ENCODE measurements around the gene DAD1. TPM values are rescaled to one million over a fixed set of nuclear protein-coding genes. Genes with fewer than 3 reads are reported as not detected.

DAD1 gene
- polyA plus RNA-seq, 1 of the 3 experiments (the other 2 are of a cell fraction): 406 TPM

DNA sequence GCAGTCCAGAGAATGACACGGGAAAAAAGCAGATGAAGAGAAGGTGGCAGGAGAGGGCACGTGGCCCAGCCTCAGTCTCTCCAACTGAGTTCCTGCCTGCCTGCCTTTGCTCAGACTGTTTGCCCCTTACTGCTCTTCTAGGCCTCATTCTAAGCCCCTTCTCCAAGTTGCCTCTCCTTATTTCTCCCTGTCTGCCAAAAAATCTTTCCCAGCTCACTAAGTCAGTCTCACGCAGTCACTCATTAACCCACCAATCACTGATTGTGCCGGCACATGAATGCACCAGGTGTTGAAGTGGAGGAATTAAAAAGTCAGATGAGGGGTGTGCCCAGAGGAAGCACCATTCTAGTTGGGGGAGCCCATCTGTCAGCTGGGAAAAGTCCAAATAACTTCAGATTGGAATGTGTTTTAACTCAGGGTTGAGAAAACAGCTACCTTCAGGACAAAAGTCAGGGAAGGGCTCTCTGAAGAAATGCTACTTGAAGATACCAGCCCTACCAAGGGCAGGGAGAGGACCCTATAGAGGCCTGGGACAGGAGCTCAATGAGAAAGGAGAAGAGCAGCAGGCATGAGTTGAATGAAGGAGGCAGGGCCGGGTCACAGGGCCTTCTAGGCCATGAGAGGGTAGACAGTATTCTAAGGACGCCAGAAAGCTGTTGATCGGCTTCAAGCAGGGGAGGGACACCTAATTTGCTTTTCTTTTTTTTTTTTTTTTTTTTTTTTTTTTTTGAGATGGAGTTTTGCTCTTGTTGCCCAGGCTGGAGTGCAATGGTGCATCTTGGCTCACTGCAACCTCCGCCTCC lies 40.9 kb downstream of the DAD1 start:
- Histone ChIP-seq H3K27ac (ENCODE audit: low read depth in 2 of 2, low read length in 1 of 2) (peak overlapping the region in 1 of 2 experiments; percentile 82; a peak in 1 of 4 replicates), H3K9ac (no peak overlapping the region)
- POLR2A ChIA-PET: no interaction called here

GRCh38 chr14:22547313-22547947 lies 41.6 kb downstream of the DAD1 start:
- Histone ChIP-seq H3K4me1 (ENCODE audit: control insufficient read depth in 1 of 2, insufficient read depth in 2 of 2, low read depth in 1 of 2, low read length in 1 of 2) (peaks cover 0 to 64% of the 10 kb centered on the region in 2 experiments; a peak in 3 of 4 replicates), H4K20me1 (ENCODE audit: insufficient read depth) (no peaks in the 10 kb centered on the region), H3K9ac (no peak overlapping the region), H3K36me3 (replicated peaks in 1 of 2; ENCODE audit: control insufficient read depth in 1 of 2, insufficient read depth in 2 of 2, low read length in 1 of 2) (no peaks in the 10 kb centered on the region), H3K9me3 (no peaks in the 10 kb centered on the region), H2AFZ (ENCODE audit: low read depth) (no peak overlapping the region), H3K4me2 (no peak overlapping the region), H3K79me2 (ENCODE audit: insufficient read depth) (no peaks in the 10 kb centered on the region), H3K27ac (ENCODE audit: low read depth in 2 of 2, low read length in 1 of 2) (peak overlapping the region in 1 of 2 experiments; percentile 82; a peak in 1 of 4 replicates), H3K27me3 (ENCODE audit: insufficient read depth) (no peaks in the 10 kb centered on the region), H3K9me2 (no peaks in the 10 kb centered on the region), H3F3A (replicated peaks; ENCODE audit: insufficient read depth) (peaks cover 24% of the 10 kb centered on the region), H3K4me3 (ENCODE audit: low read depth in 2 of 2, low read length in 1 of 2) (no peak overlapping the region)
- WGBS (ENCODE audit: low lambda C conversion rate): 91% methylated on average over 6 of the region's 9 CpGs
- no peak for DNase-seq
- ChIA-PET POLR2A (no interaction called here), CTCF (interaction anchor here (0.7 to 4.9 kb wide), 2 partner anchors 8 to 106 kb away, joined by 3 to 44 read pairs; no protein-coding TSS in a partner anchor)
- TF ChIP-seq REST (IDR thresholded peaks at IDR 0.05; ENCODE audit: low read depth, low read length) (no peak), SIN3A (IDR thresholded peaks at IDR 0.05; ENCODE audit: borderline replicate concordance, low read depth, low read length) (no peak), POLR2AphosphoS5 (IDR thresholded peaks at IDR 0.05; ENCODE audit: low read depth, low read length) (no peak), TAF1 (IDR thresholded peaks at IDR 0.05; ENCODE audit: borderline replicate concordance, low read depth, low read length) (no peak), EZH2phosphoT487 (IDR thresholded peaks at IDR 0.05; ENCODE audit: borderline replicate concordance, low read depth) (no peak), TCF12 (IDR thresholded peaks at IDR 0.05) (no peak), EP300 (IDR thresholded peaks at IDR 0.05; ENCODE audit: borderline replicate concordance in 1 of 2, low read depth in 1 of 2, low read length in 1 of 2) (no peak), RAD21 (IDR thresholded peaks at IDR 0.05; ENCODE audit: low read length) (no peak)
- TF ChIP-seq, protein P1, sequence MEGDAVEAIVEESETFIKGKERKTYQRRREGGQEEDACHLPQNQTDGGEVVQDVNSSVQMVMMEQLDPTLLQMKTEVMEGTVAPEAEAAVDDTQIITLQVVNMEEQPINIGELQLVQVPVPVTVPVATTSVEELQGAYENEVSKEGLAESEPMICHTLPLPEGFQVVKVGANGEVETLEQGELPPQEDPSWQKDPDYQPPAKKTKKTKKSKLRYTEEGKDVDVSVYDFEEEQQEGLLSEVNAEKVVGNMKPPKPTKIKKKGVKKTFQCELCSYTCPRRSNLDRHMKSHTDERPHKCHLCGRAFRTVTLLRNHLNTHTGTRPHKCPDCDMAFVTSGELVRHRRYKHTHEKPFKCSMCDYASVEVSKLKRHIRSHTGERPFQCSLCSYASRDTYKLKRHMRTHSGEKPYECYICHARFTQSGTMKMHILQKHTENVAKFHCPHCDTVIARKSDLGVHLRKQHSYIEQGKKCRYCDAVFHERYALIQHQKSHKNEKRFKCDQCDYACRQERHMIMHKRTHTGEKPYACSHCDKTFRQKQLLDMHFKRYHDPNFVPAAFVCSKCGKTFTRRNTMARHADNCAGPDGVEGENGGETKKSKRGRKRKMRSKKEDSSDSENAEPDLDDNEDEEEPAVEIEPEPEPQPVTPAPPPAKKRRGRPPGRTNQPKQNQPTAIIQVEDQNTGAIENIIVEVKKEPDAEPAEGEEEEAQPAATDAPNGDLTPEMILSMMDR (IDR thresholded peaks at IDR 0.05): no peak

More for the DNA sequence above, 40.9 kb downstream of the DAD1 start:
- H3K4me3 ChIP-seq (ENCODE audit: low read depth in 2 of 2, low read length in 1 of 2): no peak overlapping the region
- no peak overlapping the region for H2AFZ ChIP-seq (ENCODE audit: low read depth)
- no peaks in the 10 kb centered on the region for H3K27me3 ChIP-seq (ENCODE audit: insufficient read depth)
- peaks cover 24% of the 10 kb centered on the region for H3F3A ChIP-seq (replicated peaks; ENCODE audit: insufficient read depth)
- H3K9me3 ChIP-seq: no peaks in the 10 kb centered on the region
- TF ChIP-seq TEAD4 (IDR thresholded peaks at IDR 0.05; ENCODE audit: borderline replicate concordance, insufficient read depth) (no peak), TAF1 (IDR thresholded peaks at IDR 0.05; ENCODE audit: borderline replicate concordance, low read depth, low read length) (no peak), MAX (IDR thresholded peaks at IDR 0.05; ENCODE audit: low read depth) (no peak), ZBTB33 (IDR thresholded peaks at IDR 0.05; ENCODE audit: borderline replicate concordance, low read depth) (no peak), JUND (IDR thresholded peaks at IDR 0.05) (no peak), FOXM1 (IDR thresholded peaks at IDR 0.05; ENCODE audit: low read depth) (no peak), MEF2A (IDR thresholded peaks at IDR 0.05; ENCODE audit: borderline replicate concordance, low read depth) (no peak), RAD21 (IDR thresholded peaks at IDR 0.05; ENCODE audit: low read length) (no peak)
- WGBS (ENCODE audit: low lambda C conversion rate): 83% methylated on average over 8 of the region's 8 CpGs
- no peak overlapping the region for H3K4me2 ChIP-seq
- CTCF ChIA-PET: interaction anchor here (0.6 to 10.3 kb wide), 6 partner anchors 8 to 305 kb away, joined by 3 to 116 read pairs (median 3); no protein-coding TSS in a partner anchor
- DNase-seq: no peak
- peaks cover 0 to 64% of the 10 kb centered on the region in 2 experiments; a peak in 2 of 4 replicates for H3K4me1 ChIP-seq (ENCODE audit: control insufficient read depth in 1 of 2, insufficient read depth in 2 of 2, low read depth in 1 of 2, low read length in 1 of 2)
- no peaks in the 10 kb centered on the region for H4K20me1 ChIP-seq (ENCODE audit: insufficient read depth)
- H3K9me2 ChIP-seq: no peaks in the 10 kb centered on the region
- H3K36me3 ChIP-seq (replicated peaks in 1 of 2; ENCODE audit: control insufficient read depth in 1 of 2, insufficient read depth in 2 of 2, low read length in 1 of 2): no peaks in the 10 kb centered on the region
- no peaks in the 10 kb centered on the region for H3K79me2 ChIP-seq (ENCODE audit: insufficient read depth)

Measured in SK-N-SH (cell line).